GM23338 (cell line): Measurements from ENCODE around the gene TRIM42. TPM values are rescaled to one million over a fixed set of nuclear protein-coding genes. Genes with fewer than 3 reads are reported as not detected.

Experiments
- ATAC-seq: fragments of 200-7000 bp; cut with Tn5 transposase; 3 replicates; pipeline ENCODE4 v1.9.1; 2020
- DNase-seq: peaks from one replicate; pipeline ENCODE4 v3.0.0-alpha.2; 2015; ENCODE audit warnings: low spot score
- H2AFZ ChIP-seq: fragments of 200-600 bp; sonication (generic); 2 replicates; pipeline ENCODE4 v1.8.0; 2016; ENCODE audit warnings: antibody characterized with exemption, mild to moderate bottlenecking, moderate library complexity
- H3F3A ChIP-seq: fragments of 200-600 bp; sonication (generic); replicated peaks from 2 replicates; pipeline ENCODE4 v1.8.0; 2017; ENCODE audit warnings: antibody characterized with exemption, mixed run types, low read depth
- H3K27ac ChIP-seq: fragments of 200-600 bp; sonication (generic); 2 replicates; pipeline ENCODE4 v1.6.1; 2016; ENCODE audit warnings: low read depth
- H3K27me3 ChIP-seq: fragments of 200-600 bp; sonication (generic); 2 replicates; pipeline ENCODE4 v1.8.0; 2016; ENCODE audit warnings: mild to moderate bottlenecking, mixed run types, moderate library complexity; ENCODE audit not compliant: insufficient read depth
- H3K36me3 ChIP-seq: fragments of 200-600 bp; sonication (generic); 2 replicates; pipeline ENCODE4 v1.8.0; 2016; ENCODE audit warnings: mild to moderate bottlenecking; ENCODE audit not compliant: insufficient read depth
- H3K4me1 ChIP-seq: fragments of 200-600 bp; sonication (generic); 2 replicates; pipeline ENCODE4 v1.8.0; 2016; ENCODE audit warnings: mild to moderate bottlenecking, moderate library complexity; ENCODE audit not compliant: insufficient read depth
- H3K4me2 ChIP-seq: fragments of 200-600 bp; sonication (generic); 2 replicates; pipeline ENCODE4 v1.7.1; 2017; ENCODE audit warnings: mixed run types
- H3K4me3 ChIP-seq: fragments of 200-600 bp; sonication (generic); 2 replicates; pipeline ENCODE4 v1.6.1; 2016; ENCODE audit warnings: mixed run types
- H3K79me2 ChIP-seq: fragments of 200-600 bp; sonication (generic); replicated peaks from 2 replicates; pipeline ENCODE4 v1.8.0; 2017; ENCODE audit warnings: mild to moderate bottlenecking; ENCODE audit not compliant: insufficient read depth
- H3K9me2 ChIP-seq: fragments of 200-600 bp; sonication (generic); 2 replicates; pipeline ENCODE4 v1.8.0; 2017; ENCODE audit not compliant: insufficient read depth
- H4K20me1 ChIP-seq: fragments of 200-600 bp; sonication (generic); replicated peaks from 2 replicates; pipeline ENCODE4 v1.8.0; 2017; ENCODE audit warnings: mild to moderate bottlenecking; ENCODE audit not compliant: insufficient read depth
- H3K27ac Mint-ChIP-seq: 2 replicates; pipeline ENCODE4 v1.8.0; 2020; ENCODE audit warnings: inconsistent platforms, mild to moderate bottlenecking, moderate library complexity, mixed read lengths
- H3K27me3 Mint-ChIP-seq: 3 replicates; pipeline ENCODE4 v1.8.0; 2022; ENCODE audit warnings: low read depth, mild to moderate bottlenecking, moderate library complexity, mixed read lengths, inconsistent platforms; ENCODE audit not compliant: insufficient read depth, poor library complexity
- H3K36me3 Mint-ChIP-seq: 3 replicates; pipeline ENCODE4 v1.8.0; 2021; ENCODE audit warnings: low read depth, mild to moderate bottlenecking, inconsistent platforms, moderate library complexity, mixed read lengths
- H3K4me1 Mint-ChIP-seq: 3 replicates; pipeline ENCODE4 v1.8.0; 2020; ENCODE audit warnings: mild to moderate bottlenecking, inconsistent platforms, mixed read lengths
- H3K4me3 Mint-ChIP-seq: 3 replicates; pipeline ENCODE4 v1.8.0; 2021; ENCODE audit warnings: moderate library complexity, mild to moderate bottlenecking, inconsistent platforms, mixed read lengths
- H3K9me3 Mint-ChIP-seq: 3 replicates; pipeline ENCODE4 v1.8.0; 2020; ENCODE audit warnings: moderate library complexity, mild to moderate bottlenecking, inconsistent platforms, mixed read lengths
- CREB1 ChIP-seq: fragments of 250-450 bp; sonication (Bioruptor Pico); IDR thresholded peaks from 2 replicates; pipeline ENCODE4 v1.5.0; 2020; ENCODE audit warnings: low read depth, mild to moderate bottlenecking, moderate library complexity
- CTCF ChIP-seq, 2 experiments: fragments of 200-600 bp in 1 of 2; sonication (generic) in 1 of 2; conservative IDR thresholded peaks; 2 replicates each; pipeline versions ENCODE4 v1.5.1 to v1.6.1; 2016 to 2017; ENCODE audit warnings: antibody characterized with exemption in 2 of 2, low read depth in 2 of 2, mild to moderate bottlenecking in 2 of 2, moderate library complexity in 1 of 2
- ETS1 ChIP-seq: IDR thresholded peaks from 2 replicates; pipeline ENCODE4 v1.6.1; 2016; ENCODE audit warnings: antibody characterized with exemption
- EZH2 ChIP-seq: fragments of 200-600 bp; sonication (generic); IDR thresholded peaks from one replicate; pipeline ENCODE4 v1.8.0; 2017; ENCODE audit warnings: antibody characterized with exemption, mild to moderate bottlenecking, low read depth; ENCODE audit not compliant: unreplicated experiment
- EZH2phosphoT487 ChIP-seq: fragments of 200-600 bp; sonication (generic); IDR thresholded peaks from one replicate; pipeline ENCODE4 v1.8.1; 2018; ENCODE audit warnings: antibody characterized with exemption; ENCODE audit not compliant: unreplicated experiment
- JUNB ChIP-seq: IDR thresholded peaks from one replicate; pipeline ENCODE4 v1.6.1; 2016; ENCODE audit warnings: antibody characterized with exemption; ENCODE audit not compliant: unreplicated experiment
- NANOG ChIP-seq: IDR thresholded peaks from 2 replicates; pipeline ENCODE4 v1.6.1; 2016; ENCODE audit warnings: antibody characterized with exemption, borderline replicate concordance
- POLR2AphosphoS5 ChIP-seq: IDR thresholded peaks from 2 replicates; pipeline ENCODE4 v1.6.1; 2016; ENCODE audit warnings: antibody characterized with exemption, low read depth
- REST ChIP-seq: IDR thresholded peaks from one replicate; pipeline ENCODE4 v1.6.1; 2018; ENCODE audit warnings: antibody characterized with exemption; ENCODE audit not compliant: unreplicated experiment
- STAT1 ChIP-seq: IDR thresholded peaks from one replicate; pipeline ENCODE4 v1.6.1; 2016; ENCODE audit warnings: antibody characterized with exemption; ENCODE audit not compliant: unreplicated experiment
- ZNF114 ChIP-seq: fragments of 250-450 bp; sonication (Bioruptor Pico); IDR thresholded peaks from 2 replicates; pipeline ENCODE4 v1.5.0; 2020; ENCODE audit warnings: mild to moderate bottlenecking, moderate library complexity
- ZNF331 ChIP-seq: fragments of 250-450 bp; sonication (Bioruptor Pico); IDR thresholded peaks from 2 replicates; pipeline ENCODE4 v1.5.0; 2020; ENCODE audit warnings: low read depth, mild to moderate bottlenecking, moderate library complexity
- ZNF462 ChIP-seq: fragments of 250-450 bp; sonication (Bioruptor Pico); IDR thresholded peaks from 2 replicates; pipeline ENCODE4 v1.5.0; 2020; ENCODE audit warnings: mild to moderate bottlenecking, moderate library complexity
- polyA plus RNA-seq: library from polyadenylated mRNA; unstranded; fragments of >200 nt; fragmentation: Nextera tagmentation; extraction: Ambion mirVana; gene quantifications from 2 replicates; pipeline ENCODE4 v1.2.1, GENCODE V29; 2016
- total RNA-seq: library from RNA; depleted of rRNA; stranded (reverse); fragments of >200 nt; shearing (Covaris generic); gene quantifications from 2 replicates; pipeline ENCODE4 v1.2.3, GENCODE V29; 2014

TRIM42 gene
- total and polyA plus RNA-seq, 2 experiments from 2014 or later = not detected

GRCh38 chr3:140724856-140725812, 47.3 kb downstream of the TRIM42 start:
- no peak for ATAC-seq

More at GRCh38 chr3:140724856-140725812, 47.3 kb downstream of the TRIM42 start:
- peaks cover 14% of the 10 kb centered on the region for H3K4me1 ChIP-seq
- no peak overlapping the region for H3K4me3 ChIP-seq
- peaks cover 28% of the 10 kb centered on the region for H3K9me2 ChIP-seq
- TF ChIP-seq ETS1 = no peak
- no peak for TF ChIP-seq REST
- no peak for TF ChIP-seq ZNF462
- no peak for TF ChIP-seq ZNF331 (CRISPR knock-in tag)
- no peak for TF ChIP-seq CTCF (conservative IDR thresholded peaks at IDR 0.05; ENCODE audit: low read depth in 2 of 2)
- TF ChIP-seq NANOG = no peak
- no peak for TF ChIP-seq ZNF114
- no peak for TF ChIP-seq EZH2
- no peak for TF ChIP-seq EZH2phosphoT487
- TF ChIP-seq CREB1 (CRISPR knock-in tag) = no peak
- TF ChIP-seq JUNB = no peak
- no peak for TF ChIP-seq POLR2AphosphoS5
- no peak for TF ChIP-seq STAT1
- no peak overlapping the region for H3K27ac ChIP-seq
- H3K4me1 Mint-ChIP-seq = peaks cover 14% of the 10 kb centered on the region; the same call in 2 of the 3 replicates
- H3K79me2 ChIP-seq = no peaks in the 10 kb centered on the region
- H2AFZ ChIP-seq = no peak overlapping the region
- H3K27ac Mint-ChIP-seq = no peak overlapping the region
- no peaks in the 10 kb centered on the region for H3K27me3 ChIP-seq
- no peak overlapping the region for H3K4me3 Mint-ChIP-seq
- H3K36me3 Mint-ChIP-seq = no peaks in the 10 kb centered on the region
- H4K20me1 ChIP-seq = no peaks in the 10 kb centered on the region
- DNase-seq = no peak
- H3K27me3 Mint-ChIP-seq = peaks cover 3% of the 10 kb centered on the region
- H3F3A ChIP-seq = no peaks in the 10 kb centered on the region
- no peaks in the 10 kb centered on the region for H3K9me3 Mint-ChIP-seq
- no peaks in the 10 kb centered on the region for H3K36me3 ChIP-seq
- H3K4me2 ChIP-seq = no peak overlapping the region
